Neural cell (in vitro differentiated cells): ENCODE data around the gene ADARB2. TPM values are rescaled to one million over a fixed set of nuclear protein-coding genes. Genes with fewer than 3 reads are reported as not detected.

Experiments
- H2AFZ ChIP-seq: fragments of 200-600, 300-800 bp; sonication (generic), shearing (Covaris generic); 2 replicates; pipeline ENCODE4 v1.6.0; 2014; ENCODE audit warnings: low read depth, mild to moderate bottlenecking, antibody characterized with exemption, low read length, moderate library complexity
- H3F3A ChIP-seq: fragments of 200-600 bp; shearing (Covaris generic); 2 replicates; pipeline ENCODE4 v1.6.1; 2016; ENCODE audit warnings: mild to moderate bottlenecking, moderate library complexity, mixed read lengths, antibody characterized with exemption, low read length; ENCODE audit not compliant: insufficient read depth, poor library complexity, severe bottlenecking
- H3K27ac ChIP-seq: fragments of 200-600, 300-800 bp; sonication (generic), shearing (Covaris generic); 2 replicates; pipeline ENCODE4 v1.5.1; 2014; ENCODE audit warnings: mild to moderate bottlenecking, low read length, moderate library complexity
- H3K27me3 ChIP-seq: fragments of 300-800, 200-600 bp; sonication (generic), shearing (Covaris generic); 2 replicates; pipeline ENCODE4 v1.6.0; 2014; ENCODE audit warnings: mild to moderate bottlenecking, low read depth, low read length, moderate library complexity; ENCODE audit not compliant: insufficient read depth
- H3K36me3 ChIP-seq: fragments of 300-800, 200-600 bp; sonication (generic), shearing (Covaris generic); 2 replicates; pipeline ENCODE4 v1.5.1; 2014; ENCODE audit warnings: mild to moderate bottlenecking, antibody characterized with exemption, low read length, moderate library complexity; ENCODE audit not compliant: insufficient read depth
- H3K4me2 ChIP-seq: fragments of 300-800, 200-600 bp; sonication (generic), shearing (Covaris generic); 2 replicates; pipeline ENCODE4 v1.6.0; 2014; ENCODE audit warnings: mild to moderate bottlenecking, low read length
- H3K4me3 ChIP-seq: fragments of 300-800, 200-600 bp; sonication (generic), shearing (Covaris generic); 2 replicates; pipeline ENCODE4 v1.5.1; 2014; ENCODE audit warnings: mild to moderate bottlenecking, low read length, moderate library complexity
- H3K79me2 ChIP-seq: fragments of 200-600 bp; shearing (Covaris generic); replicated peaks from 2 replicates; pipeline ENCODE4 v1.6.0; 2014; ENCODE audit warnings: mild to moderate bottlenecking, low read length, moderate library complexity; ENCODE audit not compliant: insufficient read depth
- H3K9ac ChIP-seq: fragments of 300-800, 200-600 bp; sonication (generic), shearing (Covaris generic); 2 replicates; pipeline ENCODE4 v1.6.1; 2016; ENCODE audit warnings: mild to moderate bottlenecking, low read length, mixed read lengths
- H3K9me2 ChIP-seq: fragments of 200-600 bp; shearing (Covaris generic); 2 replicates; pipeline ENCODE4 v1.6.1; 2016; ENCODE audit warnings: mild to moderate bottlenecking, low read length, mixed read lengths; ENCODE audit not compliant: insufficient read depth
- H3K9me3 ChIP-seq: fragments of 200-600, 300-800 bp; sonication (generic), shearing (Covaris generic); 2 replicates; pipeline ENCODE4 v1.6.1; 2016; ENCODE audit warnings: mild to moderate bottlenecking, mixed run types, low read length, moderate library complexity, mixed read lengths
- H4K20me1 ChIP-seq: fragments of 200-600 bp; shearing (Covaris generic); 2 replicates; pipeline ENCODE4 v1.6.1; 2016; ENCODE audit warnings: mild to moderate bottlenecking, mixed run types; ENCODE audit not compliant: insufficient read depth
- CTCF ChIP-seq: fragments of 450-650 bp; IDR thresholded peaks from 2 replicates; pipeline ENCODE4 v1.5.1; 2014; ENCODE audit warnings: antibody characterized with exemption, mild to moderate bottlenecking, moderate library complexity; ENCODE audit not compliant: poor library complexity, severe bottlenecking
- EP300 ChIP-seq: fragments of 450-650 bp; conservative IDR thresholded peaks from 2 replicates; pipeline ENCODE4 v1.6.1; 2014; ENCODE audit warnings: antibody characterized with exemption, mild to moderate bottlenecking, moderate library complexity; ENCODE audit not compliant: poor library complexity, severe bottlenecking
- EZH2 ChIP-seq: fragments of 200-600, 300-800 bp; shearing (Covaris generic), sonication (generic); IDR thresholded peaks from 2 replicates; pipeline ENCODE4 v1.6.1; 2014; ENCODE audit warnings: antibody characterized with exemption, low read length, borderline replicate concordance, mild to moderate bottlenecking; ENCODE audit not compliant: insufficient read depth, poor library complexity, severe bottlenecking
- MXI1 ChIP-seq: fragments of 450-650 bp; conservative IDR thresholded peaks from 2 replicates; pipeline ENCODE4 v1.6.1; 2014; ENCODE audit warnings: antibody characterized with exemption, mild to moderate bottlenecking; ENCODE audit not compliant: poor library complexity, severe bottlenecking
- POLR2AphosphoS5 ChIP-seq: IDR thresholded peaks from 2 replicates; pipeline ENCODE4 v1.6.1; 2012
- RAD21 ChIP-seq: fragments of 450-650 bp; conservative IDR thresholded peaks from 2 replicates; pipeline ENCODE4 v1.6.1; 2014; ENCODE audit warnings: antibody characterized with exemption, mild to moderate bottlenecking, moderate library complexity
- REST ChIP-seq: IDR thresholded peaks from 2 replicates; pipeline ENCODE4 v1.6.1; 2012; ENCODE audit warnings: borderline replicate concordance
- SMC3 ChIP-seq: fragments of 450-650 bp; conservative IDR thresholded peaks from 2 replicates; pipeline ENCODE4 v1.6.1; 2014; ENCODE audit warnings: antibody characterized with exemption, mild to moderate bottlenecking, moderate library complexity; ENCODE audit not compliant: poor library complexity
- TAF1 ChIP-seq: IDR thresholded peaks from 2 replicates; pipeline ENCODE4 v1.6.1; 2012; ENCODE audit warnings: low read depth
- polyA plus RNA-seq: library from polyadenylated mRNA; depleted of rRNA; stranded (reverse); fragments of >200 nt; gene quantifications from 2 replicates; pipeline ENCODE4 v1.2.3, GENCODE V29; 2014

Gene ADARB2
- polyA plus RNA-seq, 1 donor from 2014 or later: 3.6 TPM

GRCh38 chr10:1467334-1468076 lies 269.8 kb downstream of the ADARB2 start:
- H4K20me1 ChIP-seq: no peaks in the 10 kb centered on the region
- no peak overlapping the region for H3K27ac ChIP-seq
- no peaks in the 10 kb centered on the region for H3K9me2 ChIP-seq
- TF ChIP-seq REST: no peak
- TF ChIP-seq SMC3: no peak
- no peak for TF ChIP-seq EP300
- TF ChIP-seq CTCF: no peak
- TF ChIP-seq MXI1: no peak
- peak; percentile 71 for TF ChIP-seq POLR2AphosphoS5
- no peak overlapping the region for H3K9ac ChIP-seq
- H3F3A ChIP-seq: peaks cover 3% of the 10 kb centered on the region
- H2AFZ ChIP-seq: no peak overlapping the region
- peak overlapping the region; percentile 35 for H3K4me3 ChIP-seq
- no peaks in the 10 kb centered on the region for H3K27me3 ChIP-seq
- H3K9me3 ChIP-seq: no peaks in the 10 kb centered on the region
- H3K79me2 ChIP-seq: no peaks in the 10 kb centered on the region
- H3K36me3 ChIP-seq: no peaks in the 10 kb centered on the region
- peak overlapping the region; percentile 1 for H3K4me2 ChIP-seq

- Histone ChIP-seq H3K9me2 (no peaks in the 10 kb centered on the region), H3K9me3 (no peaks in the 10 kb centered on the region), H3K79me2 (no peaks in the 10 kb centered on the region), H3K4me2 (no peak overlapping the region), H3K27me3 (no peaks in the 10 kb centered on the region), H3F3A (peaks cover 3% of the 10 kb centered on the region), H3K27ac (no peak overlapping the region), H4K20me1 (no peaks in the 10 kb centered on the region), H3K4me3 (no peak overlapping the region), H2AFZ (no peak overlapping the region), H3K9ac (no peak overlapping the region), H3K36me3 (no peaks in the 10 kb centered on the region)
- TF ChIP-seq MXI1 (no peak), EZH2 (no peak), REST (no peak), SMC3 (no peak), POLR2AphosphoS5 (no peak), EP300 (no peak), CTCF (no peak), RAD21 (no peak), TAF1 (no peak)
Measured at GRCh38 chr10:1465993-1466764, 271.1 kb downstream of the ADARB2 start.
